SK-N-SH treated with all-trans-retinoic acid at 6 μM for 48 hours (cell line): ENCODE data around the gene CITED1.

Experiments
- ATAC-seq: fragments of 200-7000 bp; cut with Tn5 transposase; 3 replicates; pipeline ENCODE4 v1.9.1; 2020; ENCODE audit warnings: mild to moderate bottlenecking, moderate library complexity
- ARNTL ChIP-seq: fragments of 450-650 bp; formaldehyde crosslinking; IDR thresholded peaks from 2 replicates; pipeline ENCODE4 v1.5.0; 2020; ENCODE audit warnings: low read depth, mild to moderate bottlenecking, moderate library complexity, borderline replicate concordance
- CREB5 ChIP-seq: fragments of 250-450 bp; sonication (Bioruptor Pico); IDR thresholded peaks from 2 replicates; pipeline ENCODE4 v1.5.1; 2020; ENCODE audit warnings: low read depth, mild to moderate bottlenecking, moderate library complexity
- CSDC2 ChIP-seq: fragments of 250-450 bp; sonication (Bioruptor Pico); IDR thresholded peaks from 2 replicates; pipeline ENCODE4 v1.5.0; 2020; ENCODE audit warnings: mild to moderate bottlenecking, moderate library complexity
- ESRRG ChIP-seq: fragments of 250-450 bp; sonication (Bioruptor Pico); IDR thresholded peaks from 2 replicates; pipeline ENCODE4 v1.6.1; 2021; ENCODE audit warnings: mild to moderate bottlenecking
- ISL1 ChIP-seq: fragments of 250-450 bp; sonication (Bioruptor Pico); IDR thresholded peaks from 2 replicates; pipeline ENCODE4 v2.1.2; 2022; ENCODE audit warnings: mild to moderate bottlenecking, moderate library complexity
- OSR1 ChIP-seq: fragments of 250-450 bp; sonication (Bioruptor Pico); IDR thresholded peaks from 2 replicates; pipeline ENCODE4 v1.8.0; 2022; ENCODE audit warnings: moderate library complexity, mild to moderate bottlenecking, inconsistent platforms
- PATZ1 ChIP-seq: fragments of 250-450 bp; sonication (Bioruptor Pico); IDR thresholded peaks from 2 replicates; pipeline ENCODE4 v1.8.0; 2020; ENCODE audit warnings: mild to moderate bottlenecking, moderate library complexity, borderline replicate concordance
- PPARA ChIP-seq: fragments of 250-450 bp; sonication (Bioruptor Pico); IDR thresholded peaks from 2 replicates; pipeline ENCODE4 v1.5.0; 2020; ENCODE audit warnings: mild to moderate bottlenecking, borderline replicate concordance
- RARB ChIP-seq: fragments of 250-450 bp; sonication (Bioruptor Pico); IDR thresholded peaks from 2 replicates; pipeline ENCODE4 v1.8.0; 2021; ENCODE audit warnings: mild to moderate bottlenecking, moderate library complexity
- SNAI2 ChIP-seq: fragments of 250-450 bp; sonication (Bioruptor Pico); IDR thresholded peaks from 2 replicates; pipeline ENCODE4 v1.5.0; 2020; ENCODE audit warnings: mild to moderate bottlenecking, moderate library complexity
- TOX ChIP-seq: fragments of 250-450 bp; sonication (Bioruptor Pico); IDR thresholded peaks from 2 replicates; pipeline ENCODE4 v1.8.0; 2021; ENCODE audit warnings: mild to moderate bottlenecking, moderate library complexity, borderline replicate concordance
- ZC3H10 ChIP-seq: fragments of 250-450 bp; sonication (Bioruptor Pico); IDR thresholded peaks from 2 replicates; pipeline ENCODE4 v1.5.1; 2021; ENCODE audit warnings: mild to moderate bottlenecking, moderate library complexity
- ZFP3 ChIP-seq: fragments of 250-450 bp; sonication (Bioruptor Pico); IDR thresholded peaks from 2 replicates; pipeline ENCODE4 v1.5.0; 2020; ENCODE audit warnings: mild to moderate bottlenecking, moderate library complexity
- ZFP30 ChIP-seq: fragments of 450-650 bp; formaldehyde crosslinking; IDR thresholded peaks from 2 replicates; pipeline ENCODE4 v1.5.0; 2022; ENCODE audit warnings: mild to moderate bottlenecking, moderate library complexity
- ZNF565 ChIP-seq: fragments of 450-650 bp; formaldehyde crosslinking; conservative IDR thresholded peaks from 2 replicates; pipeline ENCODE4 v1.5.0; 2020; ENCODE audit warnings: low read depth, mild to moderate bottlenecking, moderate library complexity
- ZNF70 ChIP-seq: fragments of 450-650 bp; formaldehyde crosslinking; IDR thresholded peaks from 2 replicates; pipeline ENCODE4 v1.5.0; 2020; ENCODE audit warnings: mild to moderate bottlenecking, moderate library complexity
- TF ChIP-seq, protein P1 (sequence below): fragments of 250-450 bp; sonication (Bioruptor Pico); IDR thresholded peaks from 2 replicates; pipeline ENCODE4 v1.5.0; 2020; ENCODE audit warnings: mild to moderate bottlenecking, moderate library complexity
- TF ChIP-seq, protein P2 (sequence below): fragments of 250-450 bp; sonication (Bioruptor Pico); IDR thresholded peaks from 2 replicates; pipeline ENCODE4 v1.5.1; 2021; ENCODE audit warnings: mild to moderate bottlenecking, moderate library complexity

The CITED1 gene

DNA sequence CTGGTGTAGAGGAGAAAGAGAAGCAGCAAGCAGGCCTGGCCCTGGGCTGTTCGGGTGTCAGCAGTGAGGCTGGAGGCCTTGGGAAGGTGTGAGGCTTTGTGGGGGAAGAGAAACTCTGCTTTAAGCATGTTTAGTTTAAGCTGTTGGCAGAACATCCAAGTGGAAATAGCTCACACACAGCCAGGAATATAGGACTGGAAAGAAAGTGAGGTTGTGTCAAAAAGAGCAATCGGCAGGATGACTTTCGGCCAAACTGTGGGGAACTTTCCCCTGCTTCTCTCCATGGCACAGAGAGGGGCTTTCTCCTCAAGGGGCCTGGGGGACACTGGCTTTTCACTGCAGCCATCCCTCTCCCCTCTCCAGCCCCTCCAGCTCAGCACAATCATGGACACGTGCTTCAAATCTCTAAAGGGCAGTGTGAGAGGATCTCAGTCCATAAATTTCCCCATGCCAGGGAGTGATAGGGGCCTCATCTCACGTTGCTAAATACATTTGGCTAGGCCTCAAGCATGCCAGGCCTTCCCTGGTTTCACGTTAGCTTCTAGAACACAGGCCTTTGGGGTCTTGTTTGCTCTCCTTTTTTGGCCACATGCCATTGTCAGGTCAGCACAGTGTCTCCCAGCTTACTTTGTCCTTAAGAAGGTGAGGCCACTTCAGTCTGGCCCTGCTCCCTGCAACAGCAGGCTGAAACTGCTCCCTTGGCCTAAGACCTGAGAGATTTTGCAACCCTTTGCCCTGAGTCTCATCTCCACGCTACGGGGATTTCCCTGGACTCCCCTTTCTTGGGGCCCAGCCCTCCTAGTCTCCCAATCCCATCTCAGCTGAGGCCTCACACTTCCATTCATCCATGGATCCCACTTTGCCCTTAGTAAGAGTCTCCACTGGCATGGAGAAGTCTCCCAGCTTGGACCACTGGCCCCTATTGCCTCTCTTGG lies 8.3 kb upstream of the CITED1 start:
- no peak for ATAC-seq
- TF ChIP-seq PPARA (CRISPR knock-in tag) (no peak), ZFP30 (CRISPR knock-in tag) (no peak)

DNA sequence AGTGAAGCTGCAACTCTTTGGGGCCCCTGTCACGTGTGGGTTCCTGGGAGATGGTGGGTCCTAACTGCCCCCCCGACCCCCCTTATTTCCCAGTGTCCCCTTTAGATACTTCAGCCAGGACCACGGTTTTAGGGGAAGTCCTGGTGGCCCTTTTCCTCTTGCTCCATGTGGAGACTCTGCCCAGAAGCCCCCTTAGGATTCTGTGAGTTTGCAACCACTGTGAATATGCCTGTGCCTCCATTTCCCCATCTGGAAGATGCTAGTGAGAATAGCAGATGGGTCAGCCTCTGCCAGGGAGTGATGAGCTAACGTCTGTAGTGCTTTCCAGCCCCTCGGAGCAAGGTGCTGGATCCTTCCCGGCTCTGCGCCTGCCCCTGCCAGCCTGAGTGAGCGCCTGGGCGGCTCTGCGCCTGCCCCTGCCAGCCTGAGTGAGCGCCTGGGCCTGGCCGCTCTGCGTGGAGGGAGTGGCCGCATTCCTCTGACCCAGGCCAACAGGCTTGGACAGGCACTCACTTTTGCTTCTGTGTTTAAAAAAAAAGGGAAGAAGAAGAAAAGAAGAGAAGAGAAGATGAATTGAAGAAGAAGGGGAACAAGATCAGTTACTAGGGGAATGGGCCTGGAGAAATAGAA lies 6.7 kb upstream of the CITED1 start:
- TF ChIP-seq, protein P1, sequence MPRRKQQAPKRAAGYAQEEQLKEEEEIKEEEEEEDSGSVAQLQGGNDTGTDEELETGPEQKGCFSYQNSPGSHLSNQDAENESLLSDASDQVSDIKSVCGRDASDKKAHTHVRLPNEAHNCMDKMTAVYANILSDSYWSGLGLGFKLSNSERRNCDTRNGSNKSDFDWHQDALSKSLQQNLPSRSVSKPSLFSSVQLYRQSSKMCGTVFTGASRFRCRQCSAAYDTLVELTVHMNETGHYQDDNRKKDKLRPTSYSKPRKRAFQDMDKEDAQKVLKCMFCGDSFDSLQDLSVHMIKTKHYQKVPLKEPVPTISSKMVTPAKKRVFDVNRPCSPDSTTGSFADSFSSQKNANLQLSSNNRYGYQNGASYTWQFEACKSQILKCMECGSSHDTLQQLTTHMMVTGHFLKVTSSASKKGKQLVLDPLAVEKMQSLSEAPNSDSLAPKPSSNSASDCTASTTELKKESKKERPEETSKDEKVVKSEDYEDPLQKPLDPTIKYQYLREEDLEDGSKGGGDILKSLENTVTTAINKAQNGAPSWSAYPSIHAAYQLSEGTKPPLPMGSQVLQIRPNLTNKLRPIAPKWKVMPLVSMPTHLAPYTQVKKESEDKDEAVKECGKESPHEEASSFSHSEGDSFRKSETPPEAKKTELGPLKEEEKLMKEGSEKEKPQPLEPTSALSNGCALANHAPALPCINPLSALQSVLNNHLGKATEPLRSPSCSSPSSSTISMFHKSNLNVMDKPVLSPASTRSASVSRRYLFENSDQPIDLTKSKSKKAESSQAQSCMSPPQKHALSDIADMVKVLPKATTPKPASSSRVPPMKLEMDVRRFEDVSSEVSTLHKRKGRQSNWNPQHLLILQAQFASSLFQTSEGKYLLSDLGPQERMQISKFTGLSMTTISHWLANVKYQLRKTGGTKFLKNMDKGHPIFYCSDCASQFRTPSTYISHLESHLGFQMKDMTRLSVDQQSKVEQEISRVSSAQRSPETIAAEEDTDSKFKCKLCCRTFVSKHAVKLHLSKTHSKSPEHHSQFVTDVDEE (CRISPR knock-in tag) = no peak
- TF ChIP-seq ISL1 (CRISPR knock-in tag) (no peak), PATZ1 (CRISPR knock-in tag) (no peak), ZNF70 (no peak), SNAI2 (CRISPR knock-in tag) (no peak), PPARA (CRISPR knock-in tag) (no peak), CREB5 (CRISPR knock-in tag) (no peak), TOX (CRISPR knock-in tag) (no peak), ZNF565 (CRISPR knock-in tag) (no peak), ESRRG (CRISPR knock-in tag) (no peak), ZC3H10 (no peak), OSR1 (CRISPR knock-in tag) (no peak), ZFP3 (no peak), ARNTL (CRISPR knock-in tag) (no peak), ZFP30 (CRISPR knock-in tag) (no peak), CSDC2 (CRISPR knock-in tag) (no peak)
- TF ChIP-seq, protein P2, sequence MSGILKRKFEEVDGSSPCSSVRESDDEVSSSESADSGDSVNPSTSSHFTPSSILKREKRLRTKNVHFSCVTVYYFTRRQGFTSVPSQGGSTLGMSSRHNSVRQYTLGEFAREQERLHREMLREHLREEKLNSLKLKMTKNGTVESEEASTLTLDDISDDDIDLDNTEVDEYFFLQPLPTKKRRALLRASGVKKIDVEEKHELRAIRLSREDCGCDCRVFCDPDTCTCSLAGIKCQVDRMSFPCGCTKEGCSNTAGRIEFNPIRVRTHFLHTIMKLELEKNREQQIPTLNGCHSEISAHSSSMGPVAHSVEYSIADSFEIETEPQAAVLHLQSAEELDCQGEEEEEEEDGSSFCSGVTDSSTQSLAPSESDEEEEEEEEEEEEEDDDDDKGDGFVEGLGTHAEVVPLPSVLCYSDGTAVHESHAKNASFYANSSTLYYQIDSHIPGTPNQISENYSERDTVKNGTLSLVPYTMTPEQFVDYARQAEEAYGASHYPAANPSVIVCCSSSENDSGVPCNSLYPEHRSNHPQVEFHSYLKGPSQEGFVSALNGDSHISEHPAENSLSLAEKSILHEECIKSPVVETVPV (CRISPR knock-in tag) = no peak
- ATAC-seq = no peak

GRCh38 chrX:72309297-72310071 lies 3.8 kb upstream of the CITED1 start:
- no peak for ATAC-seq
- TF ChIP-seq ESRRG (CRISPR knock-in tag) = no peak
- TF ChIP-seq, all 23 proteins: peak for 0

- ATAC-seq = peak; percentile 65
- TF ChIP-seq ZNF70 (no peak), RARB (CRISPR knock-in tag) (no peak)
- TF ChIP-seq, protein P2 (CRISPR knock-in tag) = no peak
Measured at GRCh38 chrX:72308566-72309296, 3.0 kb upstream of the CITED1 start.
